Activated T-helper 17 cell treated with anti-CD3 and anti-CD28 coated beads, Interleukin-2, amount 50 U/mL, for 72 hours (primary cell): Measurements from ENCODE around the gene NUDT8. TPM values are rescaled to one million over a fixed set of nuclear protein-coding genes. Genes with fewer than 3 reads are reported as not detected.
A peak's percentile ranks its signal among the peaks of the same experiment; 100 is the strongest.
"Not testable (repeated sequence)": the region's sequence is repeated elsewhere in the genome, so short reads cannot be mapped to it uniquely, and the experiment has no call there.

Source experiments
- ATAC-seq: fragments of 150-1000 bp; cut with Tn5 transposase; replicated peaks from 2 replicates; pipeline ENCODE4 v1.10.0; 2021; ENCODE audit warnings: mild to moderate bottlenecking, moderate library complexity
- H3K27ac Mint-ChIP-seq: one replicate; pipeline ENCODE4 v1.8.0; 2022; ENCODE audit warnings: mixed read lengths
- H3K27me3 Mint-ChIP-seq: one replicate; pipeline ENCODE4 v1.8.0; 2022; ENCODE audit warnings: mixed read lengths
- H3K36me3 Mint-ChIP-seq: one replicate; pipeline ENCODE4 v1.8.0; 2022; ENCODE audit warnings: low read depth, mild to moderate bottlenecking, mixed read lengths
- H3K4me1 Mint-ChIP-seq: one replicate; pipeline ENCODE4 v1.8.0; 2022; ENCODE audit warnings: mixed read lengths
- H3K4me3 Mint-ChIP-seq: one replicate; pipeline ENCODE4 v1.8.0; 2022; ENCODE audit warnings: mild to moderate bottlenecking, mixed read lengths
- H3K9me3 Mint-ChIP-seq: one replicate; pipeline ENCODE4 v1.8.0; 2022; ENCODE audit warnings: mixed read lengths
- total RNA-seq, 2 donors: library from RNA; stranded (reverse); gene quantifications; one replicate each; pipeline ENCODE4 v1.2.3, GENCODE V29; 2022

NUDT8 gene
- total RNA-seq, 2 donors from 2014 or later = 12.0 to 23.1 TPM

DNA sequence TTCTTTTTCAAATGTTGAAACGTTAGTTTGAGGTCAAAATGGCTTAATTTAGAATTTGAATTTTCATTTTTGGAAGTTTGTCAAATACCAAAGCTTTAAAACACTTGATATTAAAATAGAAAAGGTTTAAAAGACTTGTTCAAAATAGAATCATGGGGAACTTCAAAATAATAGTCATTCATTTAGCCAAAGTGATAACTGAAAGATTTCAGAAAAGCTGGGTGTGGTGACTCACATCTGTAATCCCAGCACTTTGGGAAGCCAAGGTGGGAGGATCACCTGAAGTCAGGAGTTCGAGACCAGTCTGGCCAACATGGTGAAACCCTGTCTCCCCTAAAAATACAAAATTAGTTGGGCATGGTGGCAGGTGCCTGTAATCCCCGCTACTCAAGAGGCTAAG, 35.3 kb downstream of the NUDT8 start:
- Mint-ChIP-seq H3K27me3 (no peaks in the 10 kb centered on the region), H3K27ac (no peak overlapping the region), H3K4me1 (no peaks in the 10 kb centered on the region), H3K4me3 (no peak overlapping the region), H3K9me3 (no peaks in the 10 kb centered on the region), H3K36me3 (no peaks in the 10 kb centered on the region)
- no peak for ATAC-seq

GRCh38 chr11:67593565-67593905, 36.2 kb downstream of the NUDT8 start:
- no peak overlapping the region for H3K27ac Mint-ChIP-seq
- no peaks in the 10 kb centered on the region for H3K4me1 Mint-ChIP-seq
- no peak overlapping the region for H3K4me3 Mint-ChIP-seq
- H3K27me3 Mint-ChIP-seq = no peaks in the 10 kb centered on the region
- H3K9me3 Mint-ChIP-seq = no peaks in the 10 kb centered on the region
- no peak for ATAC-seq
- no peaks in the 10 kb centered on the region for H3K36me3 Mint-ChIP-seq

DNA sequence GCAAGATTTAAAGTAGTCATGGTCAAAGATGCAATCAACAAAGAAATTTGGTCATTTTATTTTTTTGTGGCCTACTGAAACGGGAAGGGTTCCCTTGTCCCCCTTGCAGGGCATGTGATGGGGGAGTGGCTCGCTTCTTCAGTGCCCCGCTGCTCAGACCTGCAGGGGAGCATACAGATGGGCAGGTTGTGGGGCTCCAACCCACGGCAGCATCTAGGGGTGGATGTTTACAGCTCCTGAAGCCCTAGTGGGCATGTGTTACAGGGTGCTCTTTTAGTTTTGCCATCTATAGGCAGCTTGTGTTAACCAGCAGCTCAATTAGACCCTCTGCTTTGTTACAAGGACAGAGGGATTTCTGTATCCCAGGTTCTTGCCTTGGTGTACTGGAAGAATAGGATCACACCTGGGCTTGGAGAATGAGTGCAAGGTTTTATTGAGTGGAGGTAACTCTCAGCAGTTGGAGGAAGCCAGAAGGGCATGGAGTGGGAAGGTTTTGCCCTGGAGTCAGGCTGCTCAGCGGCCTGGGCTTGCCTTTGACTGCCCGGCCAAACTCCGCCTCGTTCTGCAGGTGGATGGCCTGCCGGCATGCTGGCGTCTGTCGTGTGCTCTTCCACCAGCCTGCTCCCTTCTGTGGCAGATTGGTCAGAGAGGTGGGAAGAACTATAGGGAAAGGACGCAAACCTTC, 36.7 kb downstream of the NUDT8 start:
- no peaks in the 10 kb centered on the region for H3K36me3 Mint-ChIP-seq
- H3K4me3 Mint-ChIP-seq = no peak overlapping the region
- no peak for ATAC-seq
- H3K9me3 Mint-ChIP-seq = no peaks in the 10 kb centered on the region
- H3K27ac Mint-ChIP-seq = no peak overlapping the region
- H3K27me3 Mint-ChIP-seq = no peaks in the 10 kb centered on the region
- no peaks in the 10 kb centered on the region for H3K4me1 Mint-ChIP-seq

DNA sequence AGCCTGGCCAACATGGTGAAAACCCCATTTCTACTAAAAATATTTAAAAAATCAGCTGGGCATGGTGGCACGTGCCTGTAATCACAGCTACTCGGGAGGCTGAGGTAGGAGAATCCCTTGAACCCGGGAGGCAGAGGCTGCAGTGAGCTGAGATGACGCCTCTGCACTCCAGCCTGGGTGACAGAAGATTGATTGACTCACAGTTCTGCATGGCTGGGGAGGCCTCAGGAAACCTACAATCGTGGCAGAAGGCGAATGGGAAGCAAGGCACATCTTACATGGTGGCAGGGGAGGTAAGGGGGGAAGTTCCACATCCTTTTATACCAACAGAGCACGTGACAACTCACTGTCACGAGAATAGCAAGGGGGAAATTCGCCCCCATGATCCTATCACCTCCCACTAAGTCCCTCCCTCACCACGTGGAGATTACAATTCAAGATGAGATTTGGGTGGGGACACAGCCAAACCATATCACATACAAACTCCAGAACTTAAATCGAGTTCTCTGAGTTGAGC, 40.8 kb downstream of the NUDT8 start:
- H3K9me3 Mint-ChIP-seq = not testable (repeated sequence)

GRCh38 chr11:67588136-67588503, 41.6 kb downstream of the NUDT8 start:
- no peaks in the 10 kb centered on the region for H3K9me3 Mint-ChIP-seq
- no peak for ATAC-seq

More for the DNA sequence above, 40.8 kb downstream of the NUDT8 start:
- H3K36me3 Mint-ChIP-seq = peaks cover 28% of the 10 kb centered on the region
- ATAC-seq, H3K27ac Mint-ChIP-seq, H3K27me3 Mint-ChIP-seq, H3K4me3 Mint-ChIP-seq: not testable (repeated sequence)
- H3K4me1 Mint-ChIP-seq = peaks cover 15% of the 10 kb centered on the region

GRCh38 chr11:67586568-67587250, 43.0 kb downstream of the NUDT8 start:
- Mint-ChIP-seq H3K4me1 (peaks cover 20% of the 10 kb centered on the region), H3K27me3 (no peaks in the 10 kb centered on the region), H3K4me3 (no peak overlapping the region), H3K36me3 (peaks cover 28% of the 10 kb centered on the region), H3K27ac (peak overlapping the region; percentile 61), H3K9me3 (no peaks in the 10 kb centered on the region)
- ATAC-seq = no peak

More at GRCh38 chr11:67588136-67588503, 41.6 kb downstream of the NUDT8 start:
- peaks cover 28% of the 10 kb centered on the region for H3K36me3 Mint-ChIP-seq
- no peaks in the 10 kb centered on the region for H3K27me3 Mint-ChIP-seq
- H3K4me1 Mint-ChIP-seq = peaks cover 15% of the 10 kb centered on the region
- H3K27ac Mint-ChIP-seq = no peak overlapping the region
- H3K4me3 Mint-ChIP-seq = no peak overlapping the region

DNA sequence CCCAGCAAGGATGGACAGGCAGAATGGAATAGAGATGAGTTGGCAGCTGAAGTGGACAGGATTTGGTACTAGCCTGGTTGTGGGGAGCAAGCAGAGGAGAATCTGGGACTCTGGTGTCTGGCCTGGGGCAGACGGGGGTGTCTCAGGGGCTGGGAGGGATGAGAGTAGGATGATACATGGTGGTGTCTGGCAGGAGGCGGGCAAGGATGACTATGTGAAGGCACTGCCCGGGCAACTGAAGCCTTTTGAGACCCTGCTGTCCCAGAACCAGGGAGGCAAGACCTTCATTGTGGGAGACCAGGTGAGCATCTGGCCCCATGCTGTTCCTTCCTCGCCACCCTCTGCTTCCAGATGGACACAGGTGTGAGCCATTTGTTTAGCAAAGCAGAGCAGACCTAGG, 43.8 kb downstream of the NUDT8 start:
- Mint-ChIP-seq H3K4me1 (peaks cover 20% of the 10 kb centered on the region), H3K9me3 (no peaks in the 10 kb centered on the region), H3K36me3 (peaks cover 28% of the 10 kb centered on the region), H3K4me3 (no peak overlapping the region), H3K27me3 (no peaks in the 10 kb centered on the region), H3K27ac (no peak overlapping the region)
- ATAC-seq = no peak

DNA sequence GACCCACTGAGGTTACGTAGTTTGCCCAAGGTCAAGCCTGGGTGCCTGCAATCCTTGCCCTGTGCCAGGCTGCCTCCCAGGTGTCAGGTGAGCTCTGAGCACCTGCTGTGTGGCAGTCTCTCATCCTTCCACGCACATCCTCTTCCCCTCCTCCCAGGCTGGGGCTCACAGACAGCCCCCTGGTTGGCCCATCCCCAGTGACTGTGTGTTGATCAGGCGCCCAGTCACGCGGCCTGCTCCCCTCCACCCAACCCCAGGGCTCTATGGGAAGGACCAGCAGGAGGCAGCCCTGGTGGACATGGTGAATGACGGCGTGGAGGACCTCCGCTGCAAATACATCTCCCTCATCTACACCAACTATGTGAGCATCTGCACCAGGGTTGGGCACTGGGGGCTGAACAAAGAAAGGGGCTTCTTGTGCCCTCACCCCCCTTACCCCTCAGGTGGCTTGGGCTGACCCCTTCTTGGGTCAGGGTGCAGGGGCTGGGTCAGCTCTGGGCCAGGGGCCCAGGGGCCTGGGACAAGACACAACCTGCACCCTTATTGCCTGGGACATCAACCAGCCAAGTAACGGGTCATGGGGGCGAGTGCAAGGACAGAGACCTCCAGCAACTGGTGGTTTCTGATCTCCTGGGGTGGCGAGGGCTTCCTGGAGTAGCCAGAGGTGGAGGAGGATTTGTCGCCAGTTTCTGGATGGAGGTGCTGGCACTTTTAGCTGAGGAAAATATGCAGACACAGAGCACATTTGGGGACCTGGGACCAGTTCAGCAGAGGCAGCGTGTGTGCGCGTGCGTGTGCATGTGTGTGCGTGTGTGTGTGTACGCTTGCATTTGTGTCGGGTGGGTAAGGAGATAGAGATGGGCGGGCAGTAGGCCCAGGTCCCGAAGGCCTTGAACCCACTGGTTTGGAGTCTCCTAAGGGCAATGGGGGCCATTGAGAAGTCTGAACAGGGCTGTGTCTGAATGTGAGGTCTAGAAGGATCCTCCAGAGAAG, 44.6 kb downstream of the NUDT8 start:
- Mint-ChIP-seq H3K4me3 (peak overlapping the region; percentile 68), H3K36me3 (peaks cover 28% of the 10 kb centered on the region), H3K27me3 (no peaks in the 10 kb centered on the region), H3K4me1 (peaks cover 24% of the 10 kb centered on the region), H3K27ac (no peak overlapping the region), H3K9me3 (no peaks in the 10 kb centered on the region)
- no peak for ATAC-seq

DNA sequence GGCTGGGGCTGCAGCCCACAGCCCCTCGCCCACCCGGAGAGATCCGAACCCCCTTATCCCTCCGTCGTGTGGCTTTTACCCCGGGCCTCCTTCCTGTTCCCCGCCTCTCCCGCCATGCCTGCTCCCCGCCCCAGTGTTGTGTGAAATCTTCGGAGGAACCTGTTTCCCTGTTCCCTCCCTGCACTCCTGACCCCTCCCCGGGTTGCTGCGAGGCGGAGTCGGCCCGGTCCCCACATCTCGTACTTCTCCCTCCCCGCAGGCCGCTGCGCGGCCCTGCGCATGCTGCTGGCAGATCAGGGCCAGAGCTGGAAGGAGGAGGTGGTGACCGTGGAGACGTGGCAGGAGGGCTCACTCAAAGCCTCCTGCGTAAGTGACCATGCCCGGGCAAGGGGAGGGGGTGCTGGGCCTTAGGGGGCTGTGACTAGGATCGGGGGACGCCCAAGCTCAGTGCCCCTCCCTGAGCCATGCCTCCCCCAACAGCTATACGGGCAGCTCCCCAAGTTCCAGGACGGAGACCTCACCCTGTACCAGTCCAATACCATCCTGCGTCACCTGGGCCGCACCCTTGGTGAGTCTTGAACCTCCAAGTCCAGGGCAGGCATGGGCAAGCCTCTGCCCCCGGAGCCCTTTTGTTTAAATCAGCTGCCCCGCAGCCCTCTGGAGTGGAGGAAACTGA, 45.4 kb downstream of the NUDT8 start:
- Mint-ChIP-seq H3K4me3 (peak overlapping the region; percentile 68), H3K4me1 (peaks cover 33% of the 10 kb centered on the region), H3K36me3 (peaks cover 28% of the 10 kb centered on the region), H3K27me3 (no peaks in the 10 kb centered on the region), H3K27ac (no peak overlapping the region), H3K9me3 (no peaks in the 10 kb centered on the region)
- peak; percentile 18 for ATAC-seq

DNA sequence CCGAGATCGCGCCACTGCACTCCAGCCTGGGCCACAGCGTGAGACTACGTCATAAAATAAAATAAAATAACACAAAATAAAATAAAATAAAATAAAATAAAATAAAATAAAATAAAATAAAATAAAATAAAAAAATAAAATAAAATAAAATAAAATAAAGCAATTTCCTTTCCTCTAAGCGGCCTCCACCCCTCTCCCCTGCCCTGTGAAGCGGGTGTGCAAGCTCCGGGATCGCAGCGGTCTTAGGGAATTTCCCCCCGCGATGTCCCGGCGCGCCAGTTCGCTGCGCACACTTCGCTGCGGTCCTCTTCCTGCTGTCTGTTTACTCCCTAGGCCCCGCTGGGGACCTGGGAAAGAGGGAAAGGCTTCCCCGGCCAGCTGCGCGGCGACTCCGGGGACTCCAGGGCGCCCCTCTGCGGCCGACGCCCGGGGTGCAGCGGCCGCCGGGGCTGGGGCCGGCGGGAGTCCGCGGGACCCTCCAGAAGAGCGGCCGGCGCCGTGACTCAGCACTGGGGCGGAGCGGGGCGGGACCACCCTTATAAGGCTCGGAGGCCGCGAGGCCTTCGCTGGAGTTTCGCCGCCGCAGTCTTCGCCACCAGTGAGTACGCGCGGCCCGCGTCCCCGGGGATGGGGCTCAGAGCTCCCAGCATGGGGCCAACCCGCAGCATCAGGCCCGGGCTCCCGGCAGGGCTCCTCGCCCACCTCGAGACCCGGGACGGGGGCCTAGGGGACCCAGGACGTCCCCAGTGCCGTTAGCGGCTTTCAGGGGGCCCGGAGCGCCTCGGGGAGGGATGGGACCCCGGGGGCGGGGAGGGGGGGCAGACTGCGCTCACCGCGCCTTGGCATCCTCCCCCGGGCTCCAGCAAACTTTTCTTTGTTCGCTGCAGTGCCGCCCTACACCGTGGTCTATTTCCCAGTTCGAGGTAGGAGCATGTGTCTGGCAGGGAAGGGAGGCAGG, 46.2 kb downstream of the NUDT8 start, which contains the start of gene GSTP1:
TSS of gene GSTP1 (plus strand) at position 566 of the 958 bp plus-strand sequence. CDS start at position 598, 32 bp downstream.
- peak within 1 kb of the TSS; percentile 85 for H3K4me3 Mint-ChIP-seq
- peaks cover 37% of the 10 kb centered on the region for H3K4me1 Mint-ChIP-seq
- ATAC-seq = peak; percentile 86

GRCh38 chr11:67582011-67582410, 47.7 kb downstream of the NUDT8 start:
- peak overlapping the region; percentile 85 for H3K4me3 Mint-ChIP-seq
- H3K4me1 Mint-ChIP-seq = peaks cover 33% of the 10 kb centered on the region
- H3K27ac Mint-ChIP-seq = peak overlapping the region; percentile 76

More for the DNA sequence above, 46.2 kb downstream of the NUDT8 start, which contains the start of gene GSTP1:
- Mint-ChIP-seq H3K27me3 (no peaks in the 10 kb centered on the region), H3K27ac (peak within 1 kb of the TSS; percentile 76), H3K9me3 (no peaks in the 10 kb centered on the region), H3K36me3 (peaks cover 28% of the 10 kb centered on the region)

DNA sequence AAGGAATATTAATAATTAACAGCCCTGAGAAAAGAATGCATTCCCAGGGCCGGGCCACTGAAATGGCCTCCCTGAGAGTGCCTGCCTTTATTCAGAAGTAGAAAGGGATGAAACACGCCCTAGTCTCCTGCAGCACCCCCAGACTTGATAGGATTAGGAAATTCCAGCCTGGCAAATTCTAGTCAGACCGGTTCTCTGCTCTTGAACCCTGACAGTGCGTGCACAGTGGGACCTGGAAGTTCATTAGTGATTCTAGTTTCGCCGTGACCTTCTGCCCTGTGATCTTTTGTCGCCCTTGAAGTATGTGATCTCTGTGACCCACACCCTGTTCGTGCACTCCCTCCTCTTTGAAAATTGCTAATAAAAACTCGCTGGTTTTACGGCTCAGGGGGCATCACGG, 48.3 kb downstream of the NUDT8 start:
- peaks cover 3% of the 10 kb centered on the region for H3K27me3 Mint-ChIP-seq
- no peak for ATAC-seq
- H3K27ac Mint-ChIP-seq = no peak overlapping the region
- H3K36me3 Mint-ChIP-seq = peaks cover 21% of the 10 kb centered on the region
- no peak overlapping the region for H3K4me3 Mint-ChIP-seq
- H3K4me1 Mint-ChIP-seq = peaks cover 28% of the 10 kb centered on the region
- no peaks in the 10 kb centered on the region for H3K9me3 Mint-ChIP-seq

More at GRCh38 chr11:67582011-67582410, 47.7 kb downstream of the NUDT8 start:
- peaks cover 3% of the 10 kb centered on the region for H3K27me3 Mint-ChIP-seq
- no peak for ATAC-seq
- no peaks in the 10 kb centered on the region for H3K9me3 Mint-ChIP-seq
- peaks cover 23% of the 10 kb centered on the region for H3K36me3 Mint-ChIP-seq

GRCh38 chr11:67577951-67578350, 51.8 kb downstream of the NUDT8 start:
- no peak overlapping the region for H3K4me3 Mint-ChIP-seq
- H3K27ac Mint-ChIP-seq = no peak overlapping the region
- H3K27me3 Mint-ChIP-seq = peaks cover 10% of the 10 kb centered on the region
- H3K9me3 Mint-ChIP-seq = no peaks in the 10 kb centered on the region
- H3K36me3 Mint-ChIP-seq = no peaks in the 10 kb centered on the region
- H3K4me1 Mint-ChIP-seq = peaks cover 22% of the 10 kb centered on the region
- no peak for ATAC-seq
